ENCODE results near the gene CUBN. TPM values are rescaled to one million over a fixed set of nuclear protein-coding genes. Genes with fewer than 3 reads are reported as not detected.

CUBN gene
- total RNA-seq, 1 experiment from 2014 or later: 0.80 TPM

DNA sequence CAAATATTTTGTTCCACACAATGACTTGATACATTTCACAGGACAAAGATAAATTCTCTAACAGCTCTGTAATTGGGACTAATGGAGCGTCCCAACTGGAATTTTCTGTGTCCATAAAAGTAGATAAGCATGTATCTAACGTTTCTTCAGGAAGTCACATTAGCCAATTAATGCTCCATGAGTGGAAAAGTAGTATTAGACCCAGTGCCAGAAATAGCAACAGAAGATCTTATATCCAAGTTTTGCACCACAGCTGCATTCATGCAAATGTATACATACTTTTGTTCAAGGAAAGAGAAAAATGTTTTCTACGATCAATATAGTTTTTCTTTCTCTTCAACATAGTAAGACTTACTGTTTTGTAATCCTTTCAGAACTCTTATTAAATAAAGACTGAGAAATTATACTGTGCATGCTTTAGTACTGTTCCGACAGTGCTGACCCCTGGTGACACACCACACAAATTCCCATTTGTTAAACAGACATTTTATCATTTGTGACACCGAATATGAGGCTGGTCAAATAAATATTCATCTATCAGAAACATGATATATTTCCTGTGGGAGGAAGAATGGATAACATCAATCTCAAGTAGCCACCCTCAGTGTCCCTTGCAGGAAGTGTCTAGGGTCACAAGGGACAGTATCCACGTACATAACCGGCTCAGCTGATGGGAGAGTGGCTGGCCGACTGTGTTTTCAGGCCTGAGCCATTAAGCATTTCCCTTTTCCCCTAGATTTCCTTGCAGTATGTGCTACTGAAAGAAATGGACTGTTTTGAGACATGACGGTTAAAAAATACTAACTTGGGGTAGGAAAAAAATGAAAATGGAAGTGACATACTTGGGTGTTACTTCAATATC lies 210.3 kb downstream of the CUBN start:
- CTCF ChIA-PET: no interaction called here
- TF ChIP-seq EZH2 (IDR thresholded peaks at IDR 0.05; ENCODE audit: low read length, unreplicated experiment) (no peak), EZH2phosphoT487 (IDR thresholded peaks at IDR 0.05; ENCODE audit: borderline replicate concordance, low read length) (no peak), CTCF (conservative IDR thresholded peaks at IDR 0.05; ENCODE audit: low read depth, low read length) (no peak)

DNA sequence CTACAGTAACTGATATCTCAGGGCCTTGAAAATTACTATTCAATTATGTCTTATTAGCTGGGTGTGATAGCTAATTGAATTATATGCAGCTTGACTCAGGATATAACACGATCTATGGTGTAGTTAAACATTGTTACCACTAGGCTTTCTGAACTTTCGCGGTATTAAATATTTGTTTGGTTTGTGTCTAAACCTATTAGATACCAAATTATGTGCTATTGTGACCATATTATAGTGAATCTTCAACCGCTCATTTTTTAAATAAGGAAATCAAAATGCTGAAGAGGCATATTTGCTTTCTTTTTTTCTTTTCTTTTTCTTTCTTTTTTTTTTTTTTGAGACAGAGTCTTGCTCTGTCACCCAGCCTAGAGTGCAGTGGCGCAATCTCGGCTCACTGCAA lies 213.1 kb downstream of the CUBN start:
- Histone ChIP-seq H4K20me1 (ENCODE audit: low read length) (no peaks in the 10 kb centered on the region), H3K27me3 (ENCODE audit: low read length) (no peaks in the 10 kb centered on the region), H3F3A (ENCODE audit: low read length, unreplicated experiment) (no peaks in the 10 kb centered on the region), H3K27ac (ENCODE audit: low read length) (no peak overlapping the region), H3K9me2 (replicated peaks; ENCODE audit: low read length) (no peaks in the 10 kb centered on the region), H3K9me3 (ENCODE audit: low read length) (no peaks in the 10 kb centered on the region), H2AFZ (ENCODE audit: low read length) (no peak overlapping the region), H3K36me3 (ENCODE audit: low read depth, low read length) (no peaks in the 10 kb centered on the region), H3K4me2 (ENCODE audit: low read length) (no peak overlapping the region), H3K79me2 (ENCODE audit: low read length) (no peaks in the 10 kb centered on the region), H3K9ac (ENCODE audit: low read length) (no peak overlapping the region), H3K4me1 (ENCODE audit: insufficient read depth, low read length) (no peaks in the 10 kb centered on the region), H3K4me3 (ENCODE audit: low read length) (no peak overlapping the region)
- ATAC-seq (no peak), DNase-seq (no peak)
- CTCF ChIA-PET: no interaction called here
- TF ChIP-seq EZH2 (IDR thresholded peaks at IDR 0.05; ENCODE audit: low read length, unreplicated experiment): no peak
- POLR2A ChIA-PET (ENCODE audit: unreplicated experiment): no interaction called here
- intact Hi-C loops (cut with micrococcal nuclease): no loop called here
- BruUV-seq (replicated peaks): no TSS peak

More for the DNA sequence above, 210.3 kb downstream of the CUBN start:
- POLR2A ChIA-PET (ENCODE audit: unreplicated experiment): no interaction called here
- Histone ChIP-seq H3K4me1 (ENCODE audit: insufficient read depth, low read length) (no peaks in the 10 kb centered on the region), H3K27ac (ENCODE audit: low read length) (no peak overlapping the region), H2AFZ (ENCODE audit: low read length) (no peak overlapping the region), H3F3A (ENCODE audit: low read length, unreplicated experiment) (no peaks in the 10 kb centered on the region), H3K36me3 (ENCODE audit: low read depth, low read length) (no peaks in the 10 kb centered on the region), H3K27me3 (ENCODE audit: low read length) (no peaks in the 10 kb centered on the region), H3K4me3 (ENCODE audit: low read length) (no peak overlapping the region), H3K9me3 (ENCODE audit: low read length) (no peaks in the 10 kb centered on the region), H3K79me2 (ENCODE audit: low read length) (no peaks in the 10 kb centered on the region), H3K9ac (ENCODE audit: low read length) (no peak overlapping the region), H3K4me2 (ENCODE audit: low read length) (no peak overlapping the region), H3K9me2 (replicated peaks; ENCODE audit: low read length) (no peaks in the 10 kb centered on the region), H4K20me1 (ENCODE audit: low read length) (no peaks in the 10 kb centered on the region)
- DNase-seq (no peak), ATAC-seq (no peak)
- intact Hi-C loops (cut with micrococcal nuclease): no loop called here
- no TSS peak for BruUV-seq (replicated peaks)

DNA sequence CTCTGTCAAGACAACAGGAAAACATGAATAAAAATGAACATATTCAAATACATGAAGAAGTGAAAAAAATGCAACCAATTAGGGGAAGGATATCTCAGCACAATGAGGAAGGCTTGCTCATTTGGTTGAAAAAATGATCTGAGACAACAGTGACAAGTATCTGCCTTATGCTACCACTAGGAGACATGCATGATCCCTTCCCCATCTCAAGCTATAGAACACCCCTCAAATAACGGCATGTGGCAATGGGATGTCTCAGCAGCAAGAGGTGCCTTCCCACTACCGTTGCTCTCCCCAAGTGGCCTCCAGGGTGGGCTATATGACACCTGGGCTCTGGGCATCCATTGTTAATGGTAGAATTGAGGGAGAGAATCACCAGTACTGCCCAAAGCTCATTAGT lies 214.3 kb downstream of the CUBN start:
- Histone ChIP-seq H3K9ac (ENCODE audit: low read length) (no peak overlapping the region), H3K36me3 (ENCODE audit: low read depth, low read length) (no peaks in the 10 kb centered on the region), H3K4me2 (ENCODE audit: low read length) (no peak overlapping the region), H3K4me1 (ENCODE audit: insufficient read depth, low read length) (no peaks in the 10 kb centered on the region; the same call in 1 of the 2 replicates), H3F3A (ENCODE audit: low read length, unreplicated experiment) (no peaks in the 10 kb centered on the region), H3K27me3 (ENCODE audit: low read length) (no peaks in the 10 kb centered on the region), H3K9me2 (replicated peaks; ENCODE audit: low read length) (no peaks in the 10 kb centered on the region), H3K4me3 (ENCODE audit: low read length) (no peak overlapping the region), H2AFZ (ENCODE audit: low read length) (no peak overlapping the region), H3K79me2 (ENCODE audit: low read length) (no peaks in the 10 kb centered on the region), H3K27ac (ENCODE audit: low read length) (no peak overlapping the region), H3K9me3 (ENCODE audit: low read length) (no peaks in the 10 kb centered on the region), H4K20me1 (ENCODE audit: low read length) (no peaks in the 10 kb centered on the region)
- intact Hi-C loops (cut with micrococcal nuclease): no loop called here
- BruUV-seq (replicated peaks): no TSS peak
- DNase-seq (no peak), ATAC-seq (no peak)
- no peak for TF ChIP-seq EZH2 (IDR thresholded peaks at IDR 0.05; ENCODE audit: low read length, unreplicated experiment)
- ChIA-PET CTCF (no interaction called here), POLR2A (ENCODE audit: unreplicated experiment) (no interaction called here)
